Mesodermal cell (in vitro differentiated cells): ENCODE data around the gene PDCD4.
"Not testable (repeated sequence)": the region's sequence is repeated elsewhere in the genome, so short reads cannot be mapped to it uniquely, and the experiment has no call there.

Experiments used
- H3K27ac ChIP-seq: 2 replicates; pipeline ENCODE4 v1.7.0; 2013; ENCODE audit warnings: mild to moderate bottlenecking, low read depth, low read length, moderate library complexity; ENCODE audit not compliant: severe bottlenecking
- H3K36me3 ChIP-seq: 2 replicates; pipeline ENCODE4 v1.7.1; 2013; ENCODE audit warnings: mild to moderate bottlenecking, low read length, moderate library complexity; ENCODE audit not compliant: control insufficient read depth, insufficient read depth
- H3K4me1 ChIP-seq: one replicate; pipeline ENCODE4 v1.7.1; 2013; ENCODE audit warnings: mild to moderate bottlenecking, low read length; ENCODE audit not compliant: insufficient read depth, control insufficient read depth, poor library complexity, severe bottlenecking
- H3K4me3 ChIP-seq: 2 replicates; pipeline ENCODE4 v1.7.0; 2013; ENCODE audit warnings: low read length, control low read depth, mild to moderate bottlenecking; ENCODE audit not compliant: insufficient read depth, poor library complexity, severe bottlenecking; ENCODE audit errors: extremely low read depth
- H3K9me3 ChIP-seq: 2 replicates; pipeline ENCODE4 v1.7.1; 2013; ENCODE audit warnings: mild to moderate bottlenecking, low read length, moderate library complexity; ENCODE audit not compliant: control insufficient read depth
- WGBS, 2 experiments: methylation state at CpG; one replicate each; pipeline ENCODE4 v1.1.5; 2013; ENCODE audit warnings: missing lambda C conversion rate in 2 of 2; ENCODE audit not compliant: insufficient coverage in 2 of 2; 5-methylcytosine and 5-hydroxymethylcytosine counted together

The PDCD4 gene

DNA sequence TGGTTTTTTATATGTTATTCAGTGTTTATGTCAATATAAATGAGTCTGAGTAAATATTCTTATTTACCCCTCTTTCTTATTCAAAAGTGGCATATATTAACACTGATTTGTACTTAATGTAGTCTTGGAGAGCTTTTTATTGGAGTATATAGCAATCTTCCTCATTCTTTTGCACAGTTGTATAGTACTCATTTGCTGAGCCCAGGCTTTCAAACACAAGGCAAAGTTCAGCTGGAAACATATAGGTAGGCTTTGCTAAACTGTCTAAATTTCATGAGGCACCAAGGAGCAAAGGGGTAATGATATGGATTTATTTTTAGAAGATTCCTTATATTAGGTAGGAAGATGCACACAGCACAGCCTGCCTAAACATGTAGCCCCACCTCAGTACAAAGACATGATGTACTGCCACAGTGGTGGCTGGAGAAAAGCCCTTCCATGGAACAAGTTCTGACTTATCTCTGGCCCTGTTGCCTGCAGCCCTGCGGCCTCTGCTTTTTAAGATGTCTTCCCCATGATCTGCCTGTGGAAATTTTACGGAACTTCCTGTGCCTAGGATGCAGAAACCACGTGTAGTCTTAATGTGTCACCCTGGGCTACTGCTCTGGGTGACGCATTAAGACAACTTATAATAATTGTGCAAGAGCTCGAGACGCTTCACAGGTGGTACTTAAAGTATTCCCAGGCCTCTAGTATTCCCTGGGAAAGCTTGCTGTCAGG, 9.6 kb upstream of the PDCD4 start:
- WGBS, 2 experiments, result 92 to 95% methylated on average over 6 of the region's 6 CpGs
- Histone ChIP-seq H3K9me3 (no peaks in the 10 kb centered on the region), H3K4me1 (peaks cover 25% of the 10 kb centered on the region), H3K36me3 (no peaks in the 10 kb centered on the region), H3K27ac (no peak overlapping the region), H3K4me3 (no peak overlapping the region)

DNA sequence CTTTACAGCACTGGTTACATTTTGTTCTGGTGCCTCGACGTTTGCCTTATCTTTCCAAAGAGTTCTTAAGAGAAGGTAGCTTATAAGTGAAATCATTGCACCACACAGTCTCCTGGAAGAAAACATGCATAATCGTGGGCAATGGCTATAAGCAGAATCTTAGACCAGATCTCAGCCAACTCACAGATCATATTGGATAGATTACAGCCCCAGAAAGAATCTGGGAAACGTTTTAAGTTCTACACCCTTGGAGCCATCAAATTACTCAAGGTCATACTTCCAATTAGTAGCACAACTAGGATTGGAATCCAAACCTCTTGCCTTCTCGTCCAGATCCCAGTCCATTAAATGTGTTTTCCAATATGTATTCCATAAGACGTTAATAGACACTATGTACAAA, 8.8 kb upstream of the PDCD4 start:
- no peaks in the 10 kb centered on the region for H3K9me3 ChIP-seq
- H3K4me3 ChIP-seq, result no peak overlapping the region
- WGBS, 2 experiments, result 93 to 94% methylated on average over 2 to 4 of the region's 6 CpGs
- H3K27ac ChIP-seq, result no peak overlapping the region
- peaks cover 25% of the 10 kb centered on the region for H3K4me1 ChIP-seq
- H3K36me3 ChIP-seq, result no peaks in the 10 kb centered on the region

DNA sequence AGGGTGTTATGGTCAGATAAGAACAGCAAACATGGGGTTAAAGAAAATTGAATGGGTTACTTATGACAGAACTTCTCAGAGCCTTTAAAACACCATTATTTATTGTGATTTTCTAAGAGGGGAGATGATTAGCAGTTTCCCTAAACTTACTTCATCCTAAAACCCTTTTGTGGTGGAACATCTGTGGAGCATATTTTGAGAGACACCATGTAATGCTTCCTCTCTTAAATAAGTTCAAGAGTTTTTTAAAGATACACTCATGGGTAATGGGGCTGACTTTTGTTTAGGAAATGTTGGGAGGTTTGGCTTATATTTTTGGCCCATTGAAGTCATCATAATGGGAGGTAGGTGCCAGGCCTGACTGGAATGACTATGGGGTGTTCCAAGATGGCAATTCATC, 8.4 kb upstream of the PDCD4 start:
- H3K27ac ChIP-seq, result no peak overlapping the region
- H3K4me3 ChIP-seq, result no peak overlapping the region
- peaks cover 25% of the 10 kb centered on the region for H3K4me1 ChIP-seq
- H3K9me3 ChIP-seq, result no peaks in the 10 kb centered on the region
- no peaks in the 10 kb centered on the region for H3K36me3 ChIP-seq

DNA sequence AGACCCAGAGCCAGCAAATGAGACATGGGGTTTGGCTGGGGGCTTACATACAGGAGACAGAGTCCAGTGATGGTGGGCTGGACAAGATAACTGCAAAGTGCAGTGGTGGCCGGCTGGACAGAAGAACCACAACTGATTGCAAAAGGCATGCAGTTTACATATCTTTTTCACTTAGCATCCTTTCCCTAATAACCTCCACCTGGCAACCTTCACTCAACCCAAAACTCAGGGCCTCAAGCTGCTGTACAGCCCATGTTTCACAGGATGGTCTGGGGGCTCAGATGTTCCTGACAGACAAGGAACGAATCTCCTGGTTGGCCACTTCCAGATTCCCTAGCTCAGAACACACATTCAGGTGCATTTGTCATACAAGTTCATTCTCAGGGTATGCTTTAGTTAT, 7.8 kb upstream of the PDCD4 start:
- Histone ChIP-seq H3K9me3 (no peaks in the 10 kb centered on the region), H3K36me3 (no peaks in the 10 kb centered on the region), H3K27ac (no peak overlapping the region), H3K4me1 (peaks cover 25% of the 10 kb centered on the region), H3K4me3 (no peak overlapping the region)
- WGBS, 2 experiments, result 94 to 100% methylated on average over 1 to 2 of the region's 2 CpGs

DNA sequence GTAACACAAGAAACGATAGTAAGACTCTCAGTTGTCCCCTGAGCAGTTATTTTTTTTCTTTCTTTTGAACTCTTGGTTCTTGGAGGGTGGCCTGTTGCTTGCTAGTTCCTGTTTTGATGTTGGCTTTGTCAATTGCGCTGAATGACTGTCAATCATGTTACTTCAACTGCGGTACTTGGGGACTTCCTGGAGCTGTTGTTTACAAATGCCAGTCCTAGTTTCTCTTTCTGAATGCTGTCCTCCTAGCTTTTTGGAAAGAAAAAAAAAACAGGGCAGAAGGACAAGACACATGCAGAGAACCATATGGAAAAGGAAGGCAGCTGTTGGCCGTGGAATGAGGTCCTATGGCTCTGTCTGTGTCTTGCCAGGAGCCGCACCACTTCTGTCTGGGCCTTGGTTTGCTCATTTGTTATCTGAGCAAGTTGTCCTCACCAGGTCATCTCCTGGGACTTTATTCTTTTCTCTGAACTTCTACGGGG, 7.0 kb upstream of the PDCD4 start:
- WGBS, 2 experiments, result 85 to 86% methylated on average over 4 to 5 of the region's 6 CpGs
- Histone ChIP-seq H3K4me3 (no peak overlapping the region), H3K4me1 (peaks cover 23% of the 10 kb centered on the region), H3K27ac (peak overlapping the region; percentile 70), H3K9me3 (no peaks in the 10 kb centered on the region), H3K36me3 (no peaks in the 10 kb centered on the region)

DNA sequence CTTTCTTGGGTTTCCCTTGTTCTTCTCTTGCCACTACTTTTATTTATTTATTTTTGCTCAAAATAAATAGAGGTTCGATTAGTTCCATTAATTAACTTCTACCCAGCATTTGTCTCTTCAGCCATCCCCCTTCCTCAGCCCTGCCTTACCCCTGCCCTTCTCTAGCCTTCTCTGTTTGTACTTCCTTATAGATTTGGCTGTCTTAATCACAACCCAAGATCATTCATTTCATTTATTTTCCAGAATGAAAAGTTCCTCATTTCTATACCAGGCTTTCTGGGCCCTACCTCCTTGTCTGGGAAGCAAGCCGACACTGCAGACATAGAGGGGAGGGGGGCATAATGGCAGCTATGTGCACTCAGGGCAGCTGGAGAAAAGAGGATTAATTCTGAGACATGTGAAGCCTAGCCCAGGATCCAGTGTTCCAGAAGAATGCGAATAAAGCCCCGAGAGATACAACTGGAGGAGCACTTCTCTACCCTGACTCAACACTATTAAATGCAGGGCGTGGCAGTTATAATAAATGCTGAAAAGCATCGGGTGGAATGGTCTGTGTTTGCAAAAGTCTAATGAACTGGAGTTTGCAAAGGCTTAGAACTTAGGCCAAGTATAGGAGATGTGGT, 6.4 kb upstream of the PDCD4 start:
- peaks cover 20% of the 10 kb centered on the region for H3K4me1 ChIP-seq
- WGBS, 2 experiments, result 87 to 94% methylated on average over 5 of the region's 6 CpGs
- peak overlapping the region; percentile 70 for H3K27ac ChIP-seq

DNA sequence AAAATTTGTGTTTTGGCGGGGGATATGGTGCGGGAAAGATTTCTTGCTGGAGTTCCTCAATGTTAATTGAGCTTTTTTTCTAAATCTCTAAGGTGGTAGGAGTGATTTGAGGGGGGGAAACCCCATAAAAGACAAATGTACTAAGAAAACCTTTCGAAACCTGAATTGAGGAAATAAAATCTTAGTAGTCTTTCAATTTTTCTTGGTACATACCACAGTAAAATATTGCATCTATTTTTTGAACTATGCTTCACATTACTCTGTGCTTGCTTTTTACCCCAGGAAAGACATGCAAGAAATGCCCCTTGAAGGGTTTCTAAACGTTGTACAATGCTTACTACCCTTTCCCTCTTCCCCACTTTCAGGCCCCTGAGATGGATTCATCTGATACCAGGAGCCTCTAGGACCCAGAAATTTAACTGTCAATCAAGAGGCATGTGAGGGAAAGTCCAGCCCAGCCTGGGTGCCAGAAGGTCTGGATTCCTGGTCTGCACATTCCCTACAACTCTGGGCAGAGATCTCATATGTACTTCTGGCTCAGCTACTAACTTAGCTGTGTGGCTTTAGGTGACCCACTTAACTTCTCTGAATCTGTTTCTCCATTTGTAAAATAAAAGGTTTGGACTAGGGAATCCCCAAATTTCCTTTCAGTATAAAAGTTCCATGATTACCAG, 5.8 kb upstream of the PDCD4 start:
- no peak overlapping the region for H3K4me3 ChIP-seq
- H3K9me3 ChIP-seq, result no peaks in the 10 kb centered on the region
- 67 to 81% methylated on average over 1 to 3 of the region's 4 CpGs for WGBS, 2 experiments
- peaks cover 21% of the 10 kb centered on the region for H3K4me1 ChIP-seq
- no peaks in the 10 kb centered on the region for H3K36me3 ChIP-seq
- peak overlapping the region; percentile 70 for H3K27ac ChIP-seq

More for the DNA sequence above, 6.4 kb upstream of the PDCD4 start:
- H3K4me3 ChIP-seq, result no peak overlapping the region
- no peaks in the 10 kb centered on the region for H3K36me3 ChIP-seq
- no peaks in the 10 kb centered on the region for H3K9me3 ChIP-seq

DNA sequence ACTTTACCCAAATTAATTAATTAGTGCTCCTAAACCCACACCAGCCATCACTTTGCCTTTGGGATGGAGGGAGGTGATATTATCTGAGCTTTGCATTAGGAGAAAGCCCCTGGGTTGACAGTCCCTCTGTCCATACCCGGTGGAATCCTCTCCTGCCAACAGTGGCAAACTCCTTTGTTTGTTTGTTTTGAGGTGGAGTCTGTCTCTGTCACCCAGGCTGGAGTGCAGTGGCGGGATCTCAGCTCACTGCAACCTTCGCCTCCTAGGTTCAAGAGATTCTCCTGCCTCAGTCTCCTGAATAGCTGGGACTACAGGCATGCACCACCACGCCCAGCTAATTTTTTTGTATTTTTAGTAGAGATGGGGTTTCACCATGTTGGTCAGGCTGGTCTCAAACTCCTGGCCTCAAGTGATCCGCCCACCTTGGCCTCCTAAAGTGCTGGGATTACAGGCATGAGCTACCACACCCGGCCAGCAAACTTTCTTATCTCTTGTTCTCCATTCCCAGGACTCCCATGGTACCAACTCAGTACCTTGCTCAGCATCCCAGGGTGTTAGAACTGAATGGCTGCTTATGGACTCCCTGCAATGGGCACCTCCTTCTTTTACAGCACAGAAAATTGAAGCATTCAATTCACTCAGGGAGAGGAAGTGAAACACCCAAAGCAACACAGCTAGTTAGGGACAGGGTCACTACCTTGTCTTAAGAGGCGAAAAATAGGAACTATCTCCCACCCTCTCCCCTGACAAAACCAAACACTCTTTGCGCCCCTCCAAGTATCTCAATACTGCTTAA, 4.5 kb upstream of the PDCD4 start:
- H3K27ac ChIP-seq, H3K4me3 ChIP-seq, H3K9me3 ChIP-seq, H3K36me3 ChIP-seq: not testable (repeated sequence)
- 64 to 78% methylated on average over 4 of the region's 8 CpGs for WGBS, 2 experiments
- H3K4me1 ChIP-seq, result peaks cover 24% of the 10 kb centered on the region

DNA sequence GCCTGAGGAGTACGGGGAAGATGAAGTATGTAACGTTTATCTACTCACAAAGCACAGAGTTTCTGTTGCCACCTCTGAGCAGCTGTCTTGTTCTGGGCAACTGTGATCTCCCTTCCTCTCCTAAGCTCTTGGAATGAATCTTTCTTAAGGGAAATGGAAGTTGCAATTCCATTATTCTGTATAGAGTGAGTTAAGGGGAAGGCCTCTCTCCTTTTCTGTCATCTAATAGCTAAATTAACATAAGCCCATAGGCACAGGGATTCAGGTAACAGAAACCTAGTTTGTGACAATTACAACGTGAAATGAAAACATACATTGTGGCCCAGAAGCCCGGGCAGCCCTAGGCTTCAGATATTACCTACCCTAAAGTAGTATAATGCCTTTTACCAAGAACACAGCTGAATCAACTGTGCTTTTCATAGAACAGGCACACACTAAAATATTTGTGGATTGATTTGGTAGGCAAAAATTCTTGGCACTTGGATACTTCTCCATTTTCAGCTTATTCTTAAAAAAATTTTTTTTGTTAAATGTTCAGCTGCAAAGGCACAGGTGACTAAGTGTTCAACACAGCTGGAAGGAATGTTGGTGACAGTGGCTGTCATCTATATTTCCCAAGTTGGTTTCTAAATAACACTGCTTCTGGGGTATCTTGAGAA, 3.8 kb upstream of the PDCD4 start:
- no peaks in the 10 kb centered on the region for H3K36me3 ChIP-seq
- WGBS, 2 experiments, result 71 to 100% methylated on average over 1 to 2 of the region's 4 CpGs
- H3K9me3 ChIP-seq, result no peaks in the 10 kb centered on the region
- no peak overlapping the region for H3K4me3 ChIP-seq
- no peak overlapping the region for H3K27ac ChIP-seq
- H3K4me1 ChIP-seq, result peaks cover 24% of the 10 kb centered on the region

DNA sequence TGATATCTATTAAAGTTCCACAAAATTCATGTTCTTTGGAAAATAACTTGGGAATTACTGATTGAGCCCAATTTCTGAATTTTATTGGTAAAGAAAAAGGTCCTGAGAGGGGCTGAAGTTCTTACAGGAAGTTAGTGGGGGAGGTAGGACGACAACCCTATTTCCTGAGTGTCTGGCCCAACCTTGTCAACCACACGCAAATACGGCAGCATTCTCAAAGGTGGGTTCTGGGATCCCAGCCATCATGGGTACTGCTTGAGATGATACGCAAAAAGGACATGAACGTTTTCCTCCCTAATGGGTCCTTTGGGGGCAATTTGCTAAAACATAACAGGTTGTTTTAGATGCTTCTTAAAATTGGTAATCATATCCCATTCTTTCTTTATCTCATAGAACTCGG, 2.7 kb upstream of the PDCD4 start:
- H3K36me3 ChIP-seq, result no peaks in the 10 kb centered on the region
- peaks cover 24% of the 10 kb centered on the region for H3K4me1 ChIP-seq
- no peak overlapping the region for H3K27ac ChIP-seq
- WGBS, 2 experiments, result 88 to 90% methylated on average over 3 to 5 of the region's 6 CpGs
- no peaks in the 10 kb centered on the region for H3K9me3 ChIP-seq
- H3K4me3 ChIP-seq, result no peak overlapping the region
